ENCODE data around the gene CCDC60. TPM values are rescaled to one million over a fixed set of nuclear protein-coding genes. Genes with fewer than 3 reads are reported as not detected.

CCDC60 gene
- total RNA-seq, 1 donor from 2014 or later: not detected

- ATAC-seq (ENCODE audit: low read depth) (no peak), DNase-seq (no peak)
- H3K27ac Mint-ChIP-seq: no peak overlapping the region
- TF ChIP-seq CTCF (IDR thresholded peaks at IDR 0.05): no peak
- peaks cover 22% of the 10 kb centered on the region for H3K27me3 Mint-ChIP-seq
- CTCF ChIA-PET: no interaction called here
- no peaks in the 10 kb centered on the region for H3K4me1 Mint-ChIP-seq
- no peak overlapping the region for H3K4me3 Mint-ChIP-seq
- POLR2A ChIA-PET: no interaction called here
- intact Hi-C loops (cut with micrococcal nuclease): no loop called here
- no peaks in the 10 kb centered on the region for H3K36me3 Mint-ChIP-seq (ENCODE audit: low read depth)
- no peaks in the 10 kb centered on the region for H3K9me3 Mint-ChIP-seq
Observed at GRCh38 chr12:119501052-119501451, 166.5 kb downstream of the CCDC60 start.

- Mint-ChIP-seq H3K9me3 (no peaks in the 10 kb centered on the region), H3K27ac (no peak overlapping the region), H3K27me3 (peaks cover 16% of the 10 kb centered on the region), H3K4me3 (no peak overlapping the region), H3K4me1 (no peaks in the 10 kb centered on the region), H3K36me3 (ENCODE audit: low read depth) (no peaks in the 10 kb centered on the region)
- no peak for ATAC-seq (ENCODE audit: low read depth)
- POLR2A ChIA-PET: no interaction called here
- TF ChIP-seq CTCF (IDR thresholded peaks at IDR 0.05): no peak
- CTCF ChIA-PET: no interaction called here
- no peak for DNase-seq
- intact Hi-C loops (cut with micrococcal nuclease): no loop called here
Observed at GRCh38 chr12:119505001-119505400, 170.5 kb downstream of the CCDC60 start.

GRCh38 chr12:119512772-119513497 is 178.4 kb downstream of the CCDC60 start:
- Mint-ChIP-seq H3K27ac (no peak overlapping the region), H3K27me3 (peaks cover 9% of the 10 kb centered on the region), H3K36me3 (ENCODE audit: low read depth) (no peaks in the 10 kb centered on the region), H3K4me3 (no peak overlapping the region), H3K4me1 (no peaks in the 10 kb centered on the region), H3K9me3 (no peaks in the 10 kb centered on the region)
- TF ChIP-seq CTCF (IDR thresholded peaks at IDR 0.05): no peak
- no peak for DNase-seq
- intact Hi-C loops (cut with micrococcal nuclease): no loop called here
- ChIA-PET CTCF (no interaction called here), POLR2A (no interaction called here)
- no peak for ATAC-seq (ENCODE audit: low read depth)

GRCh38 chr12:119528241-119528640 is 193.7 kb downstream of the CCDC60 start:
- TF ChIP-seq CTCF (IDR thresholded peaks at IDR 0.05): no peak
- no peak overlapping the region for H3K4me3 Mint-ChIP-seq
- POLR2A ChIA-PET: no interaction called here
- H3K27ac Mint-ChIP-seq: no peak overlapping the region
- no peaks in the 10 kb centered on the region for H3K36me3 Mint-ChIP-seq (ENCODE audit: low read depth)
- H3K27me3 Mint-ChIP-seq: no peaks in the 10 kb centered on the region
- intact Hi-C loops (cut with micrococcal nuclease): no loop called here
- H3K4me1 Mint-ChIP-seq: no peaks in the 10 kb centered on the region
- H3K9me3 Mint-ChIP-seq: peaks cover 6% of the 10 kb centered on the region
- CTCF ChIA-PET: interaction anchor here (1.0 kb wide), 1 partner anchor 17 kb away, joined by 3 read pairs; no protein-coding TSS in a partner anchor
- no peak for DNase-seq
- ATAC-seq (ENCODE audit: low read depth): no peak

DNA sequence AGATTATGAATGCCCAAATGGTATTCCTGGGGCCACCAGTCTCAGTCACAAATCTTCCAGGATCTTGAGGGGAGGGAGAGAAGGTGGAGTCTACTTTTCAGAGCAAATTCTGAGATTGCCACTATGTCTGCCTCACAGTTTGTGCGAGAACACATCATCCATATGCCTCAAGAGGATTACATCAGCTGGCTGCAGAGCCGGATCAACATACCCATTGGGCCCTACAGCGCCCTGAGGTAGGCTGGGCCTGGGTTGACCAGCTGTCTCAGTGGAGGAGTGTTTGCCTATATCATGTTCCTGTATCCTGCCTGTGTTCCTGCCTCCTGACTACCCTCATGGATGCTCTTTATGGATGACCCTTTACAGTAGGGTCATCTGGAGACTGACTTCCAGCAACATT is 205.9 kb downstream of the CCDC60 start:
- ChIA-PET POLR2A (no interaction called here), CTCF (no interaction called here)
- H3K4me3 Mint-ChIP-seq: no peak overlapping the region
- no peaks in the 10 kb centered on the region for H3K36me3 Mint-ChIP-seq (ENCODE audit: low read depth)
- intact Hi-C loops (cut with micrococcal nuclease): no loop called here
- H3K9me3 Mint-ChIP-seq: no peaks in the 10 kb centered on the region
- H3K27ac Mint-ChIP-seq: no peak overlapping the region
- TF ChIP-seq CTCF (IDR thresholded peaks at IDR 0.05): no peak
- no peak for ATAC-seq (ENCODE audit: low read depth)
- peaks cover 12% of the 10 kb centered on the region for H3K27me3 Mint-ChIP-seq
- no peak for DNase-seq
- no peaks in the 10 kb centered on the region for H3K4me1 Mint-ChIP-seq

All from activated B cell treated with CpG ODN at 0.5 μM for 24 hours (primary cell).